Dermis lymphatic vessel endothelial cell (primary cell): ENCODE data around the gene WNK3. TPM values are rescaled to one million over a fixed set of nuclear protein-coding genes. Genes with fewer than 3 reads are reported as not detected.

Experiments used
- total RNA-seq: library from RNA; depleted of rRNA; stranded (reverse); fragments of >200 nt; gene quantifications from 2 replicates; pipeline ENCODE4 v1.2.1, GENCODE V29; 2014

WNK3 gene
- 0.22 and 0.26 TPM in 2 replicates for total RNA-seq

DNA sequence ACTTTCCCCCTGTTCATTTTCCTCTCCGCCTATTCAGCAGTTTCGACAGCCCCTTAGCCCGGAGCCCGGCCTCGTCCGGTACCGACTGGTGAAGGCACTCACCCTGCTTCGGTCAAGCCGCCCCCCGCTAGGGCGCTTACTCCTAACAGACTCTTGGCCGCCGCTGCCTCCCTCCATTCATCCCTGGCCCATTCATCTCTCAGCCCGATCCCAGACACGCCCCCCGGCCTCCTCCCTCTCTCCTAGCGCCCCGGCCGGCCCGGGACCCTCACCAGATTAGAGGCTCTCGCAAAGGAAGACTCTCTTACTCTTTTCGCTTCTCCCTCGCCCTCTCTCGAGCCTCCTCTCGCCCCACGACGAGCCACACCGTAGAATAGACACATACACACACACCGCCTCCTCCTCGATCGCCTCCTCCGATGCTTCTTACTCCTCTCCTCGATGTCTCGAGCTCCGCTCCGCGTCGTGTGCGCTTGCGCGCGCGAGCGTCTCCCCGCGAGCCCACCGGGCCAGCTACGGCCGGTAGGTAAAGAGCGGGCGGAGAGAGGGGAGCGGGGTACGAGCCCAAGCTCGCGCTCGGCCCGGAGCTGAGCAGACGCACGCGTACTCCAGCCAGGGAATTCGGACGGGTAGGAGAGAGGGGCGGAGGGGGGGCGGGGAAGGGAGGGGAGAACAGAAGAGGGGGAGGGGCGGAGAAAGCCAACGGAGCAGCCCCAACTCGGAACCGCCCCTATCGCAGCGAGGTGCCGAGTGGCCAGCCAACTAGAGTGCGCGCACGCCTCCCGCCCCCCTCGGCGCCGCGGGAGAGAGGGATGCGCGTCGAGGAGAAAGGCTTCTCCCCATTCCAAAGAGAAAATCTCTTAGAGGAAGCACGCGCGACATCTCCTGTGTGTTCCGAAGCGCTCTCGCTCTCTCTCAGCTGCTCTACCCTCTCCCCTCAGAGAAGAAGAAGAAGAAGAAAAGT lies at the start of gene WNK3:
Gene WNK3 (minus strand): TSS at position 633 of the 964 bp plus-strand sequence.

DNA sequence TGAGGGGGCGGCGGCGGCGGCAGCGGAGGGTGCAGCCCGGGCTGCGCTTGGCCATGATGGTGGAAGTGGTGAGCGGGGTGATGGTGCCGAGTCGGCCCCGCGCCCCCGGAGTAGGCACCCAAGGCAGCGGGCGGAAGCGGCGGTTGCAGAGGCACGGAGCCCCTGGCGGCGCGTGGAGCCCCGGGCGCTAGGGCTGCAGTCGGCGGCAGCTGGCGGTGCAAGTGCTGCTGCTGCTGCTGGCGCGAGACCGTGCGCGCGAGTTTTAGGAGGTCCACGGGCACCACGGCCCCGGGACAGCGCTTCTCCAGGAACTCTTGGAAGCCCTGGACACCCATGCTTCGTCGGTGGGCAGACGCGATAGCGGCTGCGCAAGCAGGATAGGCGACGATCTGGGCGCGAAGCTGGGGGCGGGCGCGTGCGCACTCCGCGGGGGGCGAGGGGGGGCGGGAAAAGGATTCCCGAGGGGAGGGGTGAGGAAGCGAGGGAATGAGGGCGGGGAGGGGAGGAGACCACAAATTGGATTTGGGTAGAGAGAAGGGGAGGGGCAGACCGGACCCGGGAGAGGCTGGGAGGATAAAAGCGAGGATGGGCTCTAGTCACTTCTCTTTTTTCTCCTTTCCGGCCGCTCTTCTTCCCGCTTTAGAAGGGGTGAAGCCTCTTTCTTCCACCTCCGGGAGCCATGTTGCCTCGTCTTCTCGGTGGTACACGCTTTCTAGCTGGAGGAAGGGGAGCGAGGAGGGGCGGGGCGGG lies 174.8 kb downstream of the WNK3 start, which contains the start of gene FAM120C:
Gene FAM120C (minus strand): TSS at position 391 of the 750 bp plus-strand sequence. CDS start 56 bp downstream, at position 335.

Other genes starting within 250 kb of the WNK3 start
- 2.7 and 3.8 TPM in 2 replicates for gene FAM120C, start 174.8 kb downstream of the WNK3 start, total RNA-seq
- 16.5 and 16.8 TPM in 2 replicates for gene TSR2, start 82.4 kb upstream of the WNK3 start, total RNA-seq
- 0.65 and 0.95 TPM in 2 replicates for gene FGD1, start 138.2 kb upstream of the WNK3 start, total RNA-seq
- 22.0 and 36.4 TPM in 2 replicates for gene GNL3L, start 172.2 kb upstream of the WNK3 start, total RNA-seq